ENCODE data around the gene THOC5.

DNA sequence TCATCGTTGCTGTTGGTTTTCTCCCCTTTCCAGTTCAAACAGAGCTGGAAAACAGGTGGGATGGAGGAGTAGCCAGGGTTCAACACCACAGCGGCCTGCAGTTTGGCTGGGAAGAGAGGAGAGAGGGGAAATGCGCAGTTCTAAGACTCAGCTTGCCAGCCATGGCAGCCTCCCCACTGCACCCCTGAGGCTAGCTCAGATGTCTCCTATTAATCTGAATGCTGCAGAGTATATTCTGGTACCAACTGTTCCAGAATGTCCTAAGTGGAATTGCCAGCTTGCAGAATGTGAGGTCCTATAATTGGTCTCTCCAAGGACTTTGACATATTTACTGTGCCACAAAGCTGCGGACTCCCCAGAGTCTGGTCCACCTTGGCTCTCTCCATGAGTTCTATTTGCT, 41.5 kb downstream of the THOC5 start:
- TF ChIP-seq POLR2A (IDR thresholded peaks at IDR 0.05; ENCODE audit: low read length) = no peak
- no peak for TF ChIP-seq GATA1 (IDR thresholded peaks at IDR 0.05; ENCODE audit: low read depth, low read length)

Data from erythroblast (primary cell).